SJSA1 (cell line): ENCODE data around the gene ATRIP. TPM values are rescaled to one million over a fixed set of nuclear protein-coding genes. Genes with fewer than 3 reads are reported as not detected.
A peak's percentile ranks its signal among the peaks of the same experiment; 100 is the strongest.
"Not testable (repeated sequence)": the region's sequence is repeated elsewhere in the genome, so short reads cannot be mapped to it uniquely, and the experiment has no call there.

Experiments
- DNase-seq, 2 experiments: peaks; one replicate each; pipeline ENCODE4 v3.0.0-alpha.2; 2015 to 2020; ENCODE audit warnings: low spot score in 2 of 2, low read depth in 1 of 2
- H3K27ac ChIP-seq: fragments of 250-450 bp; sonication (Bioruptor Pico); 2 replicates; pipeline ENCODE4 v1.5.1; 2020; ENCODE audit warnings: mild to moderate bottlenecking, moderate library complexity
- H3K27me3 ChIP-seq: fragments of 250-450 bp; sonication (Bioruptor Pico); replicated peaks from 2 replicates; pipeline ENCODE4 v1.5.1; 2020; ENCODE audit warnings: mild to moderate bottlenecking, moderate library complexity
- H3K36me3 ChIP-seq: fragments of 250-450 bp; sonication (Bioruptor Pico); 2 replicates; pipeline ENCODE4 v1.5.1; 2020; ENCODE audit warnings: mild to moderate bottlenecking
- H3K4me1 ChIP-seq: fragments of 250-450 bp; sonication (Bioruptor Pico); replicated peaks from 2 replicates; pipeline ENCODE4 v1.6.1; 2021; ENCODE audit warnings: mild to moderate bottlenecking
- H3K4me3 ChIP-seq: fragments of 250-450 bp; sonication (Bioruptor Pico); 2 replicates; pipeline ENCODE4 v1.5.1; 2020; ENCODE audit warnings: mild to moderate bottlenecking
- H3K9me3 ChIP-seq: fragments of 250-450 bp; sonication (Bioruptor Pico); replicated peaks from 2 replicates; pipeline ENCODE4 v1.5.1; 2020; ENCODE audit warnings: mild to moderate bottlenecking
- total RNA-seq: library from RNA; depleted of rRNA; stranded (reverse); fragments of >200 nt; shearing (Covaris generic); gene quantifications from 2 replicates; pipeline ENCODE4 v1.2.3, GENCODE V29; 2014

The ATRIP gene
- total RNA-seq, 1 experiment from 2014 or later: 9.7 TPM

DNA sequence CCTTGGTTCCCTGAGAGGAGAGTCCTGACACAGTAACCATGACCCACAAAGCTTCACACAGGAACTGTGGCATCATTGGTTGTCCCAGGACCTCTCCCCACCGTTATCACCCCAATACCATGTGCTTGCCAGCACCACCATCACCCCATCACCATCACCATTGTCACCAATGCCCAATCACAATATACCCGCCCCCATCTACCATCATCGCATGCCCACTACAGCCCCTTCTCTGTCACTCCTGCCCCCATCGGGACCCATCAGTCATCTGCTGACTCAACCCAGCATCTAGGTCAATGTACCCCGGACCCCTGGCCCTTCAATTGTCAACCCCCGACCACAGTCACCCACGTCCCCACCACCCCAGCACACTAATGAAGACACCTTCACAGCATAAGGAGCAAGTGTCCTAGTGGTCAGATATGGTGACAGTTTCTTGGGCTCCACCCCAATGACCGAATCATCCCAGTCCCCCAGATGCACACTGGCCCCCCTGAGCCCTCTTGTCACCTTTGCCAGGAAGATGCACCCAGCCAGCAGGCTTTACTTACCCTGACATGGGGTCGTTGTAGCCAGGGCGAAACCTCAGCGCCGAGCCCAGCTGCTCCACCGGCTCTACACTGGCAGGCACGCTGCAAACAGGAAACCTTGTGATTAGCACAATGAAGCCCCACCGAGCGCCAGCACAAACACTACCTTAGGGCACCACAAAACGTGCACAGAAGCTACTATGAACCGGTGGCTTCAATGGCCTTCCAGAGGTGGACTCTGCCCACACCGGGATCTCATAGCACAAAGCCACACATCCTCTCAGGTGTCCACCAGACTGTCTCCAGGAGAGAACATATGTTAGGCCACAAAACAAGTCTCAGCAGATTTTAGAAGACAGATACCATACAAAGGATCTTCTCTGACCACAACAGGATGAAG is 32.4 kb downstream of the ATRIP start:
- Histone ChIP-seq H3K27ac (no peak overlapping the region), H3K9me3 (no peaks in the 10 kb centered on the region), H3K4me3 (no peak overlapping the region), H3K27me3 (no peaks in the 10 kb centered on the region), H3K36me3 (no peaks in the 10 kb centered on the region), H3K4me1 (no peaks in the 10 kb centered on the region)
- DNase-seq: no peak

DNA sequence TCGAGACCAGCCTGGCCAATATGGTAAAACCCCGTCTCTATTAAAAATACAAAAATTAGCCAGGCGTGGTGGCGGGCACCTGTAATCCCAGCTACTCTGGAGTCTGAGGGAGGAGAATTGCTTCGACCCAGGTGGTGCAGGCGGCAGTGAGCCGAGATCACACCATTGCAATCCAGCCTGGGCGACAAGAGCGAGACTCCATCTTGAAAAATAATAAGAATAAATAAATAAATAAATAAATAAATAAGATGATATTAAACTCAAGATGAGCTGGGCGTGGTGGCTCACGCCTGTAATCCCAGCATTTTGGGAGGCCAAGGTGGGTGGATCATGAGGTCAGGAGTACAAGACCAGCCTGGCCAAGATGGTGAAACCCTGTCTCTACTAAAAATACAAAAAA is 34.4 kb downstream of the ATRIP start:
- H3K9me3 ChIP-seq, H3K4me3 ChIP-seq, H3K27ac ChIP-seq, DNase-seq, H3K4me1 ChIP-seq, H3K27me3 ChIP-seq, H3K36me3 ChIP-seq: not testable (repeated sequence)

DNA sequence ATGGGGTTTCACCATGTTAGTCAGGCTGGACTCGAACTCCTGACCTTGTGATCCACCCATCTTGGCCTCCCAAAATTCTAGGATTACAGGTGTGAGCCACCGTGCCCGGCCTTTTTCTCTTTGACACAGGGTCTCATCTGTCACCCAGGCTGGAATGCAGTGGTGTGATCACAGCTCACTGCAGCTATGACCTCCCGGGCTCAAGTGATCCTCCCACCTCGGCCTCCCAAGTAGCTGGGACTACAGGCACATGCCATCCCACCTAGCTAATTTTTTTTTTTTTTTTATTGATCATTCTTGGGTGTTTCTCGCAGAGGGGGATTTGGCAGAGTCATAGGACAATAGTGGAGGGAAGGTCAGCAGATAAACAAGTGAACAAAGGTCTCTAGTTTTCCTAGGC is 36.3 kb downstream of the ATRIP start:
- not testable (repeated sequence) for H3K9me3 ChIP-seq, H3K27me3 ChIP-seq, DNase-seq, H3K4me1 ChIP-seq, H3K4me3 ChIP-seq, H3K36me3 ChIP-seq, H3K27ac ChIP-seq

DNA sequence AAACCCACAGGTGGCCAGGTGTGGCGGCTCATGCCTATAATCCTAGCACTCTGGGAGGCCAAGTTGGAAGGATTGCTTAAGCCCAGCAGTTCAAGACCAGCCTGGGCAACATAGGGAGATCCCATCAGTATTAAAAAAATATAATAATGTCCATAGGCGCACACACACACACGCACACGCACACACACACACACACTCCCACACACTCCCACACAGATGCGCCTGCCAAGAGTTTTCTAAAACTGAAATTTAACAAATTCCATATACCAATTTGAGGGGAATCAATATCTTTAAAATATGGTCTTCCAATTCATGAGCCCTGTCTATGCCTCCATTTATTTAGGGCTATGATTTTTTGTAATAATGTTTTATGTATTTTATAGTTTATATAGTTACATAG is 40.4 kb downstream of the ATRIP start:
- H3K36me3 ChIP-seq: no peaks in the 10 kb centered on the region
- DNase-seq: no peak
- H3K9me3 ChIP-seq: no peaks in the 10 kb centered on the region
- H3K4me3 ChIP-seq: no peak overlapping the region
- H3K4me1 ChIP-seq: no peaks in the 10 kb centered on the region
- H3K27ac ChIP-seq: no peak overlapping the region
- no peaks in the 10 kb centered on the region for H3K27me3 ChIP-seq

DNA sequence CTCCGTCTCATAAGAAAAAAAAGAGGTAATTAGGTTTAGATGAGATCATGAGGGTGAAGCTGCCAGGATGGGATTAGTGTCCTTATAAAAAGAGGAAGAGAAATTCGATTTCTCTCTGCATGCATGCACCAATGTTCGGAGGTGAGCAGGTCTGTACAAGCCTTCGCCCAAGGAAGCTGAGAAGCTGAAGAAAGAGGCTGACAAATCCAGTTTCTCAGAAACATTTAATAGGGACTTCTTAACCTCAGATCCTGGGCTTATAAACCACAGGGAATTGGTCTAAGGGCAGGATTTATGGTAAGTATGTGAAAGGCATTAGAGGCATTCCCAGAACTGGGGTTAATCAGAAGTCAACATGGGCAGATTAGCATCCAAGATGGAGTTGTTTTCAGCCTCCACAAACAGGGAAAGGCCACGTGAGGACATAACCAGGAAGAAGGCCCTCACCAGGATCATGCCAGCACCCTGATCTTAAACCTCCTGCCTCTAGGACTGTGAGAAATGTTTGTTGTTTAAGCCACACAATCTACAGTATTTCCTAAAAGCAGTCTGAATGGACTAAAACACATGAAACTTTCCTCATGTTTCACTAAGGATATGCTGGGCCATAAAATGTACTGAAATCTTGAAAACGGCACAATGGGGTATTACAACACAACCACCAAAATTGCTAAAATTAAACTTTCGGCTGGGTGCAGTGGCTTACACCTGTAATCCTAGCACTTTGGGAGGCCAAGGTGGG is 46.1 kb downstream of the ATRIP start:
- no peaks in the 10 kb centered on the region for H3K4me1 ChIP-seq
- H3K27me3 ChIP-seq: no peaks in the 10 kb centered on the region
- no peaks in the 10 kb centered on the region for H3K9me3 ChIP-seq
- no peak for DNase-seq
- no peaks in the 10 kb centered on the region for H3K36me3 ChIP-seq
- H3K4me3 ChIP-seq: no peak overlapping the region
- no peak overlapping the region for H3K27ac ChIP-seq

- Histone ChIP-seq H3K36me3 (peaks cover 1% of the 10 kb centered on the region; the same call in 1 of the 2 replicates), H3K9me3 (no peaks in the 10 kb centered on the region), H3K4me1 (no peaks in the 10 kb centered on the region), H3K27ac (no peak overlapping the region), H3K27me3 (no peaks in the 10 kb centered on the region), H3K4me3 (no peak overlapping the region)
- no peak for DNase-seq
Measured at GRCh38 chr3:48493203-48493501, 46.6 kb downstream of the ATRIP start.

GRCh38 chr3:48500656-48501055 is 54.1 kb downstream of the ATRIP start:
- H3K4me3 ChIP-seq: no peak overlapping the region
- H3K4me1 ChIP-seq: peaks cover 16% of the 10 kb centered on the region
- no peak overlapping the region for H3K27ac ChIP-seq
- DNase-seq: no peak
- no peaks in the 10 kb centered on the region for H3K27me3 ChIP-seq
- H3K9me3 ChIP-seq: no peaks in the 10 kb centered on the region
- peaks cover 3% of the 10 kb centered on the region; the same call in 1 of the 2 replicates for H3K36me3 ChIP-seq

DNA sequence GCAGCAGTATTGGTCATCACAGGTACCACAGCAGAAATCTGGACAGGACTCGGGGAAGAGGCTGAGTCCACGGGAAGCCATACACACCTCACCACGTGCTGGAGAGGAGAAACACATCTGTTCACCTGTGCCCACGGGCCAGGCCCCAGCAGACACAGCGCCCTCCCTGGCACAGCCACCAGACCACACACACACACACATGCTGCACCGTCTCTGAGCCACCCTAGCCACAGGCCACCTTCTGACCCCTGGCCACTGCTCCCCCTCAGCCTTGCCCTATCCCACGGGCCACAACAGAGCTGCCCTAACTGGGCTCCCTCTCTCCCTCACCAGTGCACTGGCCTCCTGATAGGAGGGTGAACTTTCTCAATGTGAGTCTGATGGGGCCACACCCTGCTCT is 54.7 kb downstream of the ATRIP start:
- no peak overlapping the region for H3K27ac ChIP-seq

DNA sequence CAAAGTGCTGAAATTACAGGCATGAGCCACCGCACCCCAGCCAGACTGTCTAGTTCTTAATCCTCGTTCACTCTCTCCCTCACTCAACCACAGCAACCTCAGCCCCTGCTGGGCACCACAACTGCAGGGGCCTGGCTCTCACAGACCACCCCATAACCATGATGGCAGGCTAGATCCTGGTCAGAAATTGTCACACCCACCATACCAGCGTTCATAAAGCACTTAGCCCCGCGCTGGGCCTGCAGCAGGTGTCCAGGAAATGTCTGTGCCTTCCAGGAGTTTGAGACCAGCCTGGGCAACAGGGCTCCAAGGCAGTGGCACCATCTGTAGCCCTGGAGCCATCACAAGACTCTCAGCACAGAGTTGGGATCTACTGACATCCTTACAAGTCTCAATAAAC is 55.6 kb downstream of the ATRIP start:
- Histone ChIP-seq H3K27me3 (no peaks in the 10 kb centered on the region), H3K36me3 (peaks cover 3% of the 10 kb centered on the region; the same call in 1 of the 2 replicates)

More for the DNA sequence above, 54.7 kb downstream of the ATRIP start:
- no peaks in the 10 kb centered on the region for H3K27me3 ChIP-seq
- H3K36me3 ChIP-seq: peaks cover 3% of the 10 kb centered on the region; the same call in 1 of the 2 replicates
- H3K9me3 ChIP-seq: no peaks in the 10 kb centered on the region
- H3K4me3 ChIP-seq: no peak overlapping the region
- H3K4me1 ChIP-seq: peaks cover 16% of the 10 kb centered on the region
- DNase-seq: no peak

GRCh38 chr3:48502728-48503168 is 56.2 kb downstream of the ATRIP start:
- H3K9me3 ChIP-seq: no peaks in the 10 kb centered on the region
- peaks cover 3% of the 10 kb centered on the region; the same call in 1 of the 2 replicates for H3K36me3 ChIP-seq
- H3K4me3 ChIP-seq: no peak overlapping the region
- peaks cover 20% of the 10 kb centered on the region for H3K4me1 ChIP-seq
- DNase-seq: no peak
- no peak overlapping the region for H3K27ac ChIP-seq
- H3K27me3 ChIP-seq: no peaks in the 10 kb centered on the region

More for the DNA sequence above, 55.6 kb downstream of the ATRIP start:
- no peak for DNase-seq
- H3K4me3 ChIP-seq: no peak overlapping the region
- H3K9me3 ChIP-seq: no peaks in the 10 kb centered on the region
- peaks cover 16% of the 10 kb centered on the region for H3K4me1 ChIP-seq
- no peak overlapping the region for H3K27ac ChIP-seq

- DNase-seq: no peak
- peak overlapping the region; percentile 24; the same call in 1 of the 2 replicates for H3K27ac ChIP-seq
- H3K27me3 ChIP-seq: no peaks in the 10 kb centered on the region
- H3K36me3 ChIP-seq: no peaks in the 10 kb centered on the region
- H3K9me3 ChIP-seq: no peaks in the 10 kb centered on the region
- peak overlapping the region; percentile 53 for H3K4me3 ChIP-seq
- H3K4me1 ChIP-seq: peaks cover 22% of the 10 kb centered on the region
Measured at GRCh38 chr3:48503401-48504050, 57.0 kb downstream of the ATRIP start.

GRCh38 chr3:48504051-48504946 is 57.8 kb downstream of the ATRIP start, which contains the start of gene SHISA5:
Gene SHISA5 (minus strand): TSS chr3:48504174. CDS start chr3:48504094, 80 bp downstream.
- H3K27me3 ChIP-seq: no peaks in the 10 kb centered on the region
- peak within 1 kb of the TSS; percentile 24; the same call in 1 of the 2 replicates for H3K27ac ChIP-seq
- peaks cover 22% of the 10 kb centered on the region for H3K4me1 ChIP-seq
- peak; percentile 23 to 69 for DNase-seq
- no peaks in the 10 kb centered on the region for H3K9me3 ChIP-seq
- H3K4me3 ChIP-seq: peak within 1 kb of the TSS; percentile 53
- no peaks in the 10 kb centered on the region for H3K36me3 ChIP-seq

DNA sequence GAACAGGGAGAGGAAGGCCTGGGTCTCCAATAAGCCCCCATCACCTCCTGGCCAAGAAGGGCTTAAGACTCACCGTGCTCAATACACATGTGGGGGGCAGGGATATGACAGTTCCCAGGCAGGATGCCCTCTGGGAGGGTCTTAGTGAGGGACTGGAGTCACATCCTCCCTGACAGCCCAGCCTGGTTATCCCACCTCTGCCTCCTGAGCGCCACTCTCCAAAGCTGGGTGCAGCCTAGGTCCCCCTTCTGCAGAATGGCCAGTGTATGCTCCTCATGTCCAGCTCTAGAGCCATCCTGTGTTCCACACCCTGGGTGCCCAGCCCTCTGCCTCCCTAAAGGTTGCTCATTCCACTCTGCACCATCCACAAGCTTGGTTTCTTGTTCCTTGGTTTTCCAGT is 58.6 kb downstream of the ATRIP start:
- H3K36me3 ChIP-seq: no peaks in the 10 kb centered on the region
- H3K27ac ChIP-seq: no peak overlapping the region
- DNase-seq: no peak
- H3K4me3 ChIP-seq: no peak overlapping the region
- no peaks in the 10 kb centered on the region for H3K9me3 ChIP-seq
- peaks cover 22% of the 10 kb centered on the region for H3K4me1 ChIP-seq
- no peaks in the 10 kb centered on the region for H3K27me3 ChIP-seq
